HG02571 (cell line): Measurements from ENCODE around the gene PLEKHA5.
"Not testable (repeated sequence)": the region's sequence is repeated elsewhere in the genome, so short reads cannot be mapped to it uniquely, and the experiment has no call there.

Experiments used
- ATAC-seq: cut with Tn5 transposase; IDR thresholded peaks from one replicate; pipeline ENCODE4 v1.9.1; 2021; ENCODE audit warnings: mild to moderate bottlenecking, moderate library complexity; ENCODE audit not compliant: unreplicated experiment

Gene PLEKHA5

GRCh38 chr12:19129486-19130223 is at the start of gene PLEKHA5:
Gene PLEKHA5 (plus strand): TSS chr12:19129733. CDS start chr12:19129800, 67 bp downstream.
- no peak for ATAC-seq

DNA sequence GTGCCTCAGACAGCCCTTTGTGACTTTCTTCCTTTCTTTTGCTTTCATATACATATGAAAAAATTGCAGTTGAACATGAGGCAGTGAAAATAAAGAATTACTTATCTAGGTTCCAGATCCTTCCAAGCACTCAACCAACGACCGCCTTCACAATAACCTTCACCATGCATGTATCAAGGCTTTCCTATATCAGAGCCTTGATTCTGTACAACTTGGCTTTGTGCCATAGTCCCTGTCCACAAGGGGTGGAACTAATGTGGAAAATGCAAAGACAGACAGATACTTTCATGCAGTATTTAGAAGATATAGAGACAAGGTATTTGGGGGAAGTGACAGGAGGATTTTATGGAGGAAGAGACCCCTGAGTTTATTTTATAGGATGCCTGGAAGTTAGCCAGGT is 48.6 kb upstream of the PLEKHA5 start:
- no peak for ATAC-seq

DNA sequence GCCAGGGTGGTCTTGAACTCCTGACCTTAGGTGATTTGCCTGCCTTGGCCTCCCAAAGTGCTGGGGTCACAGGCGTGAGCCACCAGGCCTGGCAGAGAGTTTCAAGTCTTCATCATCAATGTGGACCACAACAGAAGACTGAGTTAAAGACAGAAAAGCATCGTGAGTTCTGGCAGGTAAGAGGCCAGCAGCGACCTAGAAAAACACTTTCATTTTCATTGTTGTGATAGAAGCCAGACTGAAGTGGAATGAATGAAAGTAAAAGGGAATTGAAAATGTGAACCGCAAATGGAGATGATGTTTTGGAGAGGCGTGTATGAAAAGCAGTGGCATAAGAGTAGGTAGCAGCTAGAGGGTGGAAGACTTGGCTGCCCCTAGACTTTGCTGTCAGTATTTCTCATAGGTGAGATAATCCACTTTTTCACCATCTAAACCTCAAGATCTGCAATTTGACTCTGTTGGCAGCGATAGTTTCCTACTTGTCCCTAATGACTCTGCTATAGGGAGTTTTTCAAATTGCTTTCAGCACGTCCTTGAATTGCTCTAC is 47.1 kb upstream of the PLEKHA5 start:
- ATAC-seq, result no peak

DNA sequence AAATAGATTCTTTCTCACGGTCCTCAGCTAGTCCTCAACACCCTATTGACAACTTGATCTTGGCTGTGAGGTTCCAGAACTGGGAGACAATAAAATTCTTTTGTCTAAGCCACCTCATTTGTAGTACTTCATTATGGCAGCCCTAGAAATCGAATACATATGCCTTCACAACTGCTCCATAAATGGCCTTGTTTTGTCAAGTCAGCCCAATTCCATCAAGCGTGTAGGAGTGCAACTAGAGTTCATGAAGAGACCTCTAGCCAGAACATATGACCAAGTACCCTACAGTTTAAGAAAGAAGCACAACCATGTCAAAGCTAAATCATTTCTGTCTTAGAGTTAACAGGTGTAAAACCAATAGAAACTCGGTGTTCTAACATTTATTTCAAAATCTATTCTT is 45.0 kb upstream of the PLEKHA5 start:
- ATAC-seq, result no peak

DNA sequence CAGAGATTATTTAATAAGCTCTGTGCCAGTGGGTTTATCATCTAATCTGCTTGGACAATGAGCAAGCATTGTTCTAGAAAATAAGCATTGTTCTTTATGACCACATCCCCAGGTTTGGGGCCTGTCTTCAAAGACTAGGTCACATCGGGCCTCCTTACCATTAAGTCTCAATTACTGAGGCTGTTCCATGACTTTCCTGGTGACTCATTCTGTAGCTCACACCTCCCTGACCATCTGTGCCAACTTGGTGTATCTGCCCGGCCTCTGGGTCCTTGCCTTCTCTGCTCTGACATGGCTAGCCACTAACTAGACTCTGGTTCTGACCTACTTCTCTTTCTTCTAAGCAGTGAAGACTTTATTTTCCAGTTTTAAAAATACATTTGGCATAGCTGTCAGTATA is 44.4 kb upstream of the PLEKHA5 start:
- ATAC-seq, result no peak

DNA sequence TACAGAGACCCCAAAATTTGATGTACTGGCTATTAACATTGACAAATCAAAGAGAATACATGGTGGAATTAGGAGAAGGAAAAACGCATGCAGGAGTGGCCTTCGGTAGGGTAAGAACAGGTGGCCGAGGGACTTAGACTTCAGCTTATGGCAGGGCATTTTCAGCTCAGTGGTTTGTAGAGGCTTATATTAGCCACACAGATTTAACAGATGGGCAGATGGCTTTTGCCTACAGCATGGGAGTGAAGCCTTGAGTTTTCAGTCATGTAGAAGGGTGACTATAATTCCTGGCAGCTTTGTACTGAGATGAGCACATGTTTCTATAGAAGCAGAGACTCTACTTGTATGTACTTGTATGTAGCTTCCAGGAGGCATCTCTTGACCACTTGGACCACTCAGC is 40.9 kb upstream of the PLEKHA5 start:
- ATAC-seq, result no peak

DNA sequence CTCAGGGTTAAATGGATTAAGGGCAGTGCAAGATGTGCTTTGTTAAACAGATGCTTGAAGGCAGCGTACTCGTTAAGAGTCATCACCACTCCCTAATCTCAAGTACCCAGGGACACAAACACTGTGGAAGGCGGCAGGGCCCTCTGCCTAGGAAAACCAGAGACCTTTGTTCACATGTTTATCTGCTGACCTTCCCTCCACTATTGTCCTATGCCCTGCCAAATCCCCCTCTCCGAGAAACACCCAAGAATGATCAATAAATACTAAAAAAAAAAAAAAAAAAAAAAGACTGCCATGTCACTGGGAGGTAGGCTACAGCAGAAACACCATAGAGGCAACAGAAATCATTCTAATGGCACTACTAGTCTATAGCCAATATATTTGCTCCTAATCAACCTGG is 37.1 kb upstream of the PLEKHA5 start:
- ATAC-seq, result not testable (repeated sequence)

GRCh38 chr12:19093218-19093617 is 36.3 kb upstream of the PLEKHA5 start:
- no peak for ATAC-seq

DNA sequence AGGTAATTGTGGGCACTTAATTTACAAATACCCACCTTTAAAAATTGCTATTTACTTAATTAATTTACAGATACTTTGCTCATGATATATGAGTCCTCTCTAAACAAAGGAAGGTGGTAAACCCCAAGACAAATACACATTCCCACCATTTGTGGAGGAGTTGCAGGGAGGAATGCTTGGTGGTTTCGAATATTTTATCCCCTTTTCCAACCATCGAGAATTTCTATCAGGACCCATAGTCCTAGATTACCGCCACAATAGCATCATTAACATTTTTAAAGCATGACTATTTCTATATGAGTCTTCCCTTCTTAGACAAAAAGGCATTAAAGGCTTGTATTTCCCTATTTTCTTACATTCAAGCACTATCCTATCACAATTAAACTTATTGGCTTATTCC is 34.2 kb upstream of the PLEKHA5 start:
- no peak for ATAC-seq

DNA sequence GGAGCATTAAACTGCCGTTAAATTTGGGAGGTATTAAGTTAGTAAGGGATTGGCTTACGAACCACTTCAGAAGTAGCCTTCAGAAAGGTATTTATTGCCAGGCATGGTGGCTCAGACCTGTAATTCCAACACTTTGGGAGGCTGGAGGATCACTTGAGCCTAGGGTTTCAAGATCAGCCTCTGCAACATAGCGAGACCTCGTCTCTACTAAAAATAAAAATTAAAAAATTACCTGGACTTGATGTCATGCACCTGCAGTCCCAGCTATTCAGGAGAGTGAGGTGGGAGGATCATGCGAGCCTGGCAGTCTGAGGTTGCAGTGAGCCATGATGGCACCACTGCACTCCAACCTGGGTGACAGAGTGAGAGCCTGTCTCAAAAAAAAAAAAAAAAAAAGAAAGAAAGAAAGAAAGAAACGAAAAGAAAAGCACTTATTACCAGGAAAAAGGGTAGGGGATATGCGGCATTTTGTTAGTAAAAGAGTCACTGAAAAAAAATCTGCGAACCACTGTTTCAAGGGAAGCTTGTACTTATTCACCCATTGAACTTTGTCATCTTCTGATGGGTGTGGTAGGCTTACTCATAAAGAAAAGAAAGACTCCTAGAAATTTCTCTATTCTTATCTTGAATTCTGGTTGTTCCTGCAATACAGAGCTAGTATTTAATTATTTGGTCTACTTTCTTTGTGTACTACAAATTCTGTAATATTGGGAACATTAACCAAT is 33.6 kb upstream of the PLEKHA5 start:
- ATAC-seq, result no peak

- no peak for ATAC-seq
Observed at GRCh38 chr12:19105463-19105862, 24.1 kb upstream of the PLEKHA5 start.

DNA sequence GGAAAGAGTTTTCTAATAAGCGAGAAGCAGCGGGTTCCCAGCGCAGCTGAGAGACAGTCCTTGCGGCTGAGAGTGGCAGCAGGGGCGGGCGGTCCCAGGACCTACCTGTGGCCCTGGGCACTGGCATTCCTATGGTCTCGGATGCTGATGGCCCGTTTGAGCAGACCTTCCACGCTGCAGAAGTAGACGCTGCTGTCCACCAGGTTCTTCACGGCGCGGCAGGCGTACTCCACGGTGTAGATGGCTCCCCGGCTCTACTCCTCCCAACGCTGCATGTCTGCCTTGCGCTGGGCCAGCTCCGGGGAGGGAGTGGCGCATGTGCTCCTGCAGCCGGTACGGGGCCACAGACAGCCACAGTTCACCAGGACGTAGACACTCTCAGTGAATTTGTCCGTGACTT is 21.8 kb upstream of the PLEKHA5 start:
- no peak for ATAC-seq

DNA sequence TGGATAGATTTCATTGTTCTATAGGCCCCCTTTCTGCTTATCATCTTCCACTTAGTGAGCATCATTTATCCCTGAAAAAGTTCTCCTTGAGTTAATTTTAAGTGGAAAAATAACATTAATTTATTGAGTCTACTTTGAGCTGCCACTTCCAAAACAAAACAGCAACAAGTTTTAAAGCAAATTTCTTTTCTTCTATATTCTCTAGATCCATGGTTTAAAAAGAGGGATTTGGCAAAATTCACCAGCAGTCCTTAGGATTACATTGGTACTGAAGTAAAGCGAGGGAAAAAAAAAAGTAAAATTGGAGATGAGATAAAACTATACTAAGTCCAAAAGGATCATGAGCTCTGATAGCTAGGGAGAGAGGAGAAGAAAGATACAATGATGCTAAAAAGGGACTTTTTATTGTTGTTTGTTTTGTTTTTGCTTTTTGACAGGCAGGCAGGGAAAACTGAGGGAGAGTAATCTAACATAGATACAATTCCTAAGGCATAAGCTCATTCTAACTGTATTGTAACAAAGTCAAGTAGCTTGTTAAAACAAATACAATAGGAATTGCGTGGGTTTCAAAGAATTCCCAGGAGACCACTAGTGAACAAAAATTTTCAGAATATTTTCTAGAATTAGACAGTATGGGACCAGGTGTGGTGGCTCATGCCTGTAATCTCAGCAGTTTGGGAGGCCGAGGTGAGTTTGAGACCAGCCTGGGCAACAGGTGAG is 19.2 kb upstream of the PLEKHA5 start:
- ATAC-seq, result no peak

DNA sequence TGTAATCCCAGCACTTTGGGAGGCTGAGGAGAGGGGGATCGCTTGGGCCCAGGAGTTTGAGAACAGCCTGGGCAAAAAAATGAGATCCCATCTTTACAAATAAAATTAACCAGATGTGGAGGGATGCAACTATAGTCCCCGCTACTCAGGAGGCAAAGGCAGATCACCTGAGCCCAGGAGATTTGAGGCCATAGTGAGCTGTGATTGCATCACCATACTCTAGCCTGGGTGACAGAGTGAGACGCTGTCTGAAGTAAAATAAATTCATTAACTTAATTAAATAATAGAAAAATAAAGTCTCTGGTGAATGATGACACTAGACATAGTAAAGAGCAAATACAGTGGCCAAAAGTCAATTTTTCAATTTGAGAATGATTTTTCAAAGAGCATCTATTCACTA is 16.1 kb upstream of the PLEKHA5 start:
- no peak for ATAC-seq

- no peak for ATAC-seq
Observed at GRCh38 chr12:19115285-19115684, 14.2 kb upstream of the PLEKHA5 start.

GRCh38 chr12:19119440-19119839 is 10.1 kb upstream of the PLEKHA5 start:
- no peak for ATAC-seq

- ATAC-seq, result no peak
Observed at GRCh38 chr12:19120795-19121194, 8.7 kb upstream of the PLEKHA5 start.

GRCh38 chr12:19121449-19122018 is 8.0 kb upstream of the PLEKHA5 start:
- no peak for ATAC-seq

- no peak for ATAC-seq
Observed at GRCh38 chr12:19125325-19125724, 4.2 kb upstream of the PLEKHA5 start.

- no peak for ATAC-seq
Observed at GRCh38 chr12:19127270-19127669, 2.3 kb upstream of the PLEKHA5 start.

DNA sequence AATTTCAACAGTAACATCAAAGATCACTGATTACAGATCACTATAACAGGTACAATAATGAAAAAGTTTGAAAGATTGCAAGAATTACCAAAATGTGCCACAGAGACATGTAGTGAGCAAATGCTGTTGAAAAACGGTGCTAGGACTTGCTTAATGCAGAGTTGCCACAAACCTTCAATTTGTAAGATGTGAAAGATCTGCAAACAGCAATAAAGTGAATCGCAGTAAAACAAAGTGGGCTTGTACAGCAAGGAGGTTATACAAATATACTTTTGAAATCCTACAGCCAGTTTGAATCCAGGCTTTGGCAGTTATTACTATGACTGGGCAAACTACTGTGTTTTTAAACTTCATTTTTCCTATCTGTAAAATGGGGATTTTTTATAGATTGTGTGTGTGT is 1.0 kb upstream of the PLEKHA5 start:
- ATAC-seq, result no peak
